AG04450 (cell line): Measurements from ENCODE around the gene ATM. TPM values are rescaled to one million over a fixed set of nuclear protein-coding genes. Genes with fewer than 3 reads are reported as not detected.

Experiments used
- CTCF ChIA-PET: fragments of 300-600, 350-600 bp; formaldehyde crosslinking; extraction: SDS; loops from one replicate; lab custom pipeline; 2022; ENCODE audit warnings: antibody characterized with exemption, inconsistent platforms; lab: Charles Lee
- POLR2A ChIA-PET: fragments of 350-600 bp; formaldehyde crosslinking; extraction: SDS; loops from one replicate; lab custom pipeline; 2021; ENCODE audit warnings: antibody characterized with exemption, inconsistent platforms; lab: Yijun Ruan, JAX
- DNase-seq: peaks from one replicate; pipeline ENCODE4 v3.0.0-alpha.2; 2011; ENCODE audit warnings: low read depth, low spot score
- H3K27ac ChIP-seq: one replicate; pipeline ENCODE4 v1.5.1; 2012; ENCODE audit warnings: low read depth, low read length, control low read depth
- H3K27me3 ChIP-seq: one replicate; pipeline ENCODE4 v1.6.0; 2012; ENCODE audit warnings: low read length; ENCODE audit not compliant: control insufficient read depth, insufficient read depth
- H3K4me3 ChIP-seq: 2 replicates; pipeline ENCODE4 v1.5.1; 2011; ENCODE audit warnings: mild to moderate bottlenecking, low read depth, low read length, control low read depth
- H3K9me3 ChIP-seq: 2 replicates; pipeline ENCODE4 v1.5.1; 2012; ENCODE audit warnings: low read length; ENCODE audit not compliant: control insufficient read depth, insufficient read depth
- CTCF ChIP-seq: IDR thresholded peaks from 2 replicates; pipeline ENCODE4 v1.5.1; 2011; ENCODE audit warnings: low read depth, low read length, control low read depth, inconsistent platforms
- polyA plus RNA-seq: library from polyadenylated mRNA; depleted of rRNA; stranded (reverse); fragments of >200 nt; gene quantifications from 2 replicates; pipeline ENCODE4 v1.2.3, GENCODE V29; 2011

The ATM gene
- polyA plus RNA-seq, 1 experiment = 53.2 TPM

- DNase-seq = no peak
- ChIA-PET CTCF (interaction anchor here (1.2 to 1.9 kb wide), 2 partner anchors 12 kb away, joined by 3 to 9 read pairs; partner anchors contain the start of genes ATM and NPAT), POLR2A (interaction anchor here (0.5 kb wide), 1 partner anchor 26 kb away, joined by 5 read pairs; no protein-coding TSS in a partner anchor)
- no peaks in the 10 kb centered on the region for H3K27me3 ChIP-seq
- no peaks in the 10 kb centered on the region for H3K9me3 ChIP-seq
- H3K27ac ChIP-seq = no peak overlapping the region
- TF ChIP-seq CTCF = no peak
- no peak overlapping the region for H3K4me3 ChIP-seq
These were observed 12.8 kb downstream of the ATM start for GRCh38 chr11:108235633-108236032.

- Histone ChIP-seq H3K27ac (no peak overlapping the region), H3K9me3 (no peaks in the 10 kb centered on the region), H3K4me3 (no peak overlapping the region), H3K27me3 (no peaks in the 10 kb centered on the region)
- no peak for TF ChIP-seq CTCF
- POLR2A ChIA-PET = interaction anchor here (1.0 kb wide), 1 partner anchor 14 kb away, joined by 5 read pairs; the partner anchor contains the start of genes ATM and NPAT
- CTCF ChIA-PET = interaction anchor here (0.6 to 1.9 kb wide), 3 partner anchors 14 to 83 kb away, joined by 3 to 9 read pairs (median 5); partner anchors contain the start of genes ATM and NPAT
- no peak for DNase-seq
These were observed 14.2 kb downstream of the ATM start for GRCh38 chr11:108237058-108237481.

- Histone ChIP-seq H3K9me3 (no peaks in the 10 kb centered on the region), H3K4me3 (no peak overlapping the region), H3K27me3 (no peaks in the 10 kb centered on the region), H3K27ac (no peak overlapping the region)
- TF ChIP-seq CTCF = no peak
- POLR2A ChIA-PET = no interaction called here
- CTCF ChIA-PET = interaction anchor here (0.9 kb wide), 1 partner anchor 16 kb away, joined by 3 read pairs; the partner anchor contains the start of gene ATM
- DNase-seq = no peak
These were observed 16.2 kb downstream of the ATM start for GRCh38 chr11:108239076-108239475.

GRCh38 chr11:108241330-108242037, 18.6 kb downstream of the ATM start:
- no peak overlapping the region for H3K4me3 ChIP-seq
- no peak overlapping the region for H3K27ac ChIP-seq
- TF ChIP-seq CTCF = no peak
- no peak for DNase-seq
- ChIA-PET CTCF (interaction anchor here (1.4 kb wide), 1 partner anchor 18 kb away, joined by 7 read pairs; the partner anchor contains the start of gene ATM), POLR2A (no interaction called here)
- H3K27me3 ChIP-seq = no peaks in the 10 kb centered on the region
- no peaks in the 10 kb centered on the region for H3K9me3 ChIP-seq

GRCh38 chr11:108242422-108242821, 19.6 kb downstream of the ATM start:
- Histone ChIP-seq H3K27me3 (no peaks in the 10 kb centered on the region), H3K4me3 (no peak overlapping the region), H3K9me3 (no peaks in the 10 kb centered on the region), H3K27ac (no peak overlapping the region)
- no peak for DNase-seq
- no peak for TF ChIP-seq CTCF
- CTCF ChIA-PET = no interaction called here
- POLR2A ChIA-PET = no interaction called here
